GM23338 (cell line): ENCODE measurements around the gene C12orf60. TPM values are rescaled to one million over a fixed set of nuclear protein-coding genes. Genes with fewer than 3 reads are reported as not detected.

Source experiments
- ATAC-seq: fragments of 200-7000 bp; cut with Tn5 transposase; 3 replicates; pipeline ENCODE4 v1.9.1; 2020
- DNase-seq: peaks from one replicate; pipeline ENCODE4 v3.0.0-alpha.2; 2015; ENCODE audit warnings: low spot score
- H2AFZ ChIP-seq: fragments of 200-600 bp; sonication (generic); 2 replicates; pipeline ENCODE4 v1.8.0; 2016; ENCODE audit warnings: antibody characterized with exemption, mild to moderate bottlenecking, moderate library complexity
- H3F3A ChIP-seq: fragments of 200-600 bp; sonication (generic); replicated peaks from 2 replicates; pipeline ENCODE4 v1.8.0; 2017; ENCODE audit warnings: antibody characterized with exemption, mixed run types, low read depth
- H3K27ac ChIP-seq: fragments of 200-600 bp; sonication (generic); 2 replicates; pipeline ENCODE4 v1.6.1; 2016; ENCODE audit warnings: low read depth
- H3K27me3 ChIP-seq: fragments of 200-600 bp; sonication (generic); 2 replicates; pipeline ENCODE4 v1.8.0; 2016; ENCODE audit warnings: mild to moderate bottlenecking, mixed run types, moderate library complexity; ENCODE audit not compliant: insufficient read depth
- H3K36me3 ChIP-seq: fragments of 200-600 bp; sonication (generic); 2 replicates; pipeline ENCODE4 v1.8.0; 2016; ENCODE audit warnings: mild to moderate bottlenecking; ENCODE audit not compliant: insufficient read depth
- H3K4me1 ChIP-seq: fragments of 200-600 bp; sonication (generic); 2 replicates; pipeline ENCODE4 v1.8.0; 2016; ENCODE audit warnings: mild to moderate bottlenecking, moderate library complexity; ENCODE audit not compliant: insufficient read depth
- H3K4me2 ChIP-seq: fragments of 200-600 bp; sonication (generic); 2 replicates; pipeline ENCODE4 v1.7.1; 2017; ENCODE audit warnings: mixed run types
- H3K4me3 ChIP-seq: fragments of 200-600 bp; sonication (generic); 2 replicates; pipeline ENCODE4 v1.6.1; 2016; ENCODE audit warnings: mixed run types
- H3K79me2 ChIP-seq: fragments of 200-600 bp; sonication (generic); replicated peaks from 2 replicates; pipeline ENCODE4 v1.8.0; 2017; ENCODE audit warnings: mild to moderate bottlenecking; ENCODE audit not compliant: insufficient read depth
- H3K9me2 ChIP-seq: fragments of 200-600 bp; sonication (generic); 2 replicates; pipeline ENCODE4 v1.8.0; 2017; ENCODE audit not compliant: insufficient read depth
- H4K20me1 ChIP-seq: fragments of 200-600 bp; sonication (generic); replicated peaks from 2 replicates; pipeline ENCODE4 v1.8.0; 2017; ENCODE audit warnings: mild to moderate bottlenecking; ENCODE audit not compliant: insufficient read depth
- H3K27ac Mint-ChIP-seq: 2 replicates; pipeline ENCODE4 v1.8.0; 2020; ENCODE audit warnings: inconsistent platforms, mild to moderate bottlenecking, moderate library complexity, mixed read lengths
- H3K27me3 Mint-ChIP-seq: 3 replicates; pipeline ENCODE4 v1.8.0; 2022; ENCODE audit warnings: low read depth, mild to moderate bottlenecking, moderate library complexity, mixed read lengths, inconsistent platforms; ENCODE audit not compliant: insufficient read depth, poor library complexity
- H3K36me3 Mint-ChIP-seq: 3 replicates; pipeline ENCODE4 v1.8.0; 2021; ENCODE audit warnings: low read depth, mild to moderate bottlenecking, inconsistent platforms, moderate library complexity, mixed read lengths
- H3K4me1 Mint-ChIP-seq: 3 replicates; pipeline ENCODE4 v1.8.0; 2020; ENCODE audit warnings: mild to moderate bottlenecking, inconsistent platforms, mixed read lengths
- H3K4me3 Mint-ChIP-seq: 3 replicates; pipeline ENCODE4 v1.8.0; 2021; ENCODE audit warnings: moderate library complexity, mild to moderate bottlenecking, inconsistent platforms, mixed read lengths
- H3K9me3 Mint-ChIP-seq: 3 replicates; pipeline ENCODE4 v1.8.0; 2020; ENCODE audit warnings: moderate library complexity, mild to moderate bottlenecking, inconsistent platforms, mixed read lengths
- CREB1 ChIP-seq: fragments of 250-450 bp; sonication (Bioruptor Pico); IDR thresholded peaks from 2 replicates; pipeline ENCODE4 v1.5.0; 2020; ENCODE audit warnings: low read depth, mild to moderate bottlenecking, moderate library complexity
- EZH2 ChIP-seq: fragments of 200-600 bp; sonication (generic); IDR thresholded peaks from one replicate; pipeline ENCODE4 v1.8.0; 2017; ENCODE audit warnings: antibody characterized with exemption, mild to moderate bottlenecking, low read depth; ENCODE audit not compliant: unreplicated experiment
- EZH2phosphoT487 ChIP-seq: fragments of 200-600 bp; sonication (generic); IDR thresholded peaks from one replicate; pipeline ENCODE4 v1.8.1; 2018; ENCODE audit warnings: antibody characterized with exemption; ENCODE audit not compliant: unreplicated experiment
- JUNB ChIP-seq: IDR thresholded peaks from one replicate; pipeline ENCODE4 v1.6.1; 2016; ENCODE audit warnings: antibody characterized with exemption; ENCODE audit not compliant: unreplicated experiment
- NANOG ChIP-seq: IDR thresholded peaks from 2 replicates; pipeline ENCODE4 v1.6.1; 2016; ENCODE audit warnings: antibody characterized with exemption, borderline replicate concordance
- POLR2AphosphoS5 ChIP-seq: IDR thresholded peaks from 2 replicates; pipeline ENCODE4 v1.6.1; 2016; ENCODE audit warnings: antibody characterized with exemption, low read depth
- REST ChIP-seq: IDR thresholded peaks from one replicate; pipeline ENCODE4 v1.6.1; 2018; ENCODE audit warnings: antibody characterized with exemption; ENCODE audit not compliant: unreplicated experiment
- STAT1 ChIP-seq: IDR thresholded peaks from one replicate; pipeline ENCODE4 v1.6.1; 2016; ENCODE audit warnings: antibody characterized with exemption; ENCODE audit not compliant: unreplicated experiment
- ZNF114 ChIP-seq: fragments of 250-450 bp; sonication (Bioruptor Pico); IDR thresholded peaks from 2 replicates; pipeline ENCODE4 v1.5.0; 2020; ENCODE audit warnings: mild to moderate bottlenecking, moderate library complexity
- polyA plus RNA-seq: library from polyadenylated mRNA; unstranded; fragments of >200 nt; fragmentation: Nextera tagmentation; extraction: Ambion mirVana; gene quantifications from 2 replicates; pipeline ENCODE4 v1.2.1, GENCODE V29; 2016
- total RNA-seq: library from RNA; depleted of rRNA; stranded (reverse); fragments of >200 nt; shearing (Covaris generic); gene quantifications from 2 replicates; pipeline ENCODE4 v1.2.3, GENCODE V29; 2014
- TF ChIP-seq, protein P1 (sequence below): IDR thresholded peaks from 2 replicates; pipeline ENCODE4 v1.6.1; 2016; ENCODE audit warnings: antibody characterized with exemption

C12orf60 gene
- total and polyA plus RNA-seq, 2 experiments from 2014 or later: 1.7 to 2.3 TPM

- TF ChIP-seq NANOG: no peak
- no peak for TF ChIP-seq STAT1
- TF ChIP-seq ZNF114 (CRISPR knock-in tag): no peak
- TF ChIP-seq, protein P1, sequence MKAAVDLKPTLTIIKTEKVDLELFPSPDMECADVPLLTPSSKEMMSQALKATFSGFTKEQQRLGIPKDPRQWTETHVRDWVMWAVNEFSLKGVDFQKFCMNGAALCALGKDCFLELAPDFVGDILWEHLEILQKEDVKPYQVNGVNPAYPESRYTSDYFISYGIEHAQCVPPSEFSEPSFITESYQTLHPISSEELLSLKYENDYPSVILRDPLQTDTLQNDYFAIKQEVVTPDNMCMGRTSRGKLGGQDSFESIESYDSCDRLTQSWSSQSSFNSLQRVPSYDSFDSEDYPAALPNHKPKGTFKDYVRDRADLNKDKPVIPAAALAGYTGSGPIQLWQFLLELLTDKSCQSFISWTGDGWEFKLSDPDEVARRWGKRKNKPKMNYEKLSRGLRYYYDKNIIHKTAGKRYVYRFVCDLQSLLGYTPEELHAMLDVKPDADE: no peak
- no peak for TF ChIP-seq JUNB
- no peak for TF ChIP-seq CREB1 (CRISPR knock-in tag)
- TF ChIP-seq EZH2phosphoT487: no peak
- ATAC-seq: no peak
- no peak for DNase-seq
- no peak overlapping the region for H3K4me2 ChIP-seq
- H3K4me3 Mint-ChIP-seq: no peak overlapping the region
- H3K4me1 ChIP-seq: no peaks in the 10 kb centered on the region
- H4K20me1 ChIP-seq: no peaks in the 10 kb centered on the region
- H3K27me3 ChIP-seq: no peaks in the 10 kb centered on the region
- no peaks in the 10 kb centered on the region for H3K79me2 ChIP-seq
- no peak overlapping the region for H3K4me3 ChIP-seq
- no peak overlapping the region for H3K27ac ChIP-seq
- no peak overlapping the region for H3K27ac Mint-ChIP-seq
- no peak overlapping the region for H2AFZ ChIP-seq
- H3K9me3 Mint-ChIP-seq: peaks cover 35% of the 10 kb centered on the region
- peaks cover 12% of the 10 kb centered on the region; the same call in 2 of the 3 replicates for H3K36me3 Mint-ChIP-seq
- peaks cover 5% of the 10 kb centered on the region for H3K27me3 Mint-ChIP-seq
- H3K4me1 Mint-ChIP-seq: no peaks in the 10 kb centered on the region
- no peaks in the 10 kb centered on the region for H3K9me2 ChIP-seq
- no peaks in the 10 kb centered on the region for H3K36me3 ChIP-seq
- H3F3A ChIP-seq: no peaks in the 10 kb centered on the region
Measured at GRCh38 chr12:14860490-14860889, 57.0 kb downstream of the C12orf60 start.

- H3K36me3 ChIP-seq: peaks cover 10% of the 10 kb centered on the region; the same call in 1 of the 2 replicates
- Mint-ChIP-seq H3K27ac (no peak overlapping the region), H3K4me1 (no peaks in the 10 kb centered on the region), H3K27me3 (peaks cover 3% of the 10 kb centered on the region), H3K36me3 (peaks cover 15% of the 10 kb centered on the region), H3K9me3 (peaks cover 38% of the 10 kb centered on the region), H3K4me3 (no peak overlapping the region)
- H3F3A ChIP-seq: no peaks in the 10 kb centered on the region
- H3K27ac ChIP-seq: no peak overlapping the region
- no peaks in the 10 kb centered on the region for H3K4me1 ChIP-seq
- no peak for ATAC-seq
- no peaks in the 10 kb centered on the region for H3K9me2 ChIP-seq
- H3K27me3 ChIP-seq: no peaks in the 10 kb centered on the region
- H2AFZ ChIP-seq: no peak overlapping the region
- DNase-seq: no peak
- no peaks in the 10 kb centered on the region for H3K79me2 ChIP-seq
- H3K4me2 ChIP-seq: no peak overlapping the region
- H3K4me3 ChIP-seq: no peak overlapping the region
- no peaks in the 10 kb centered on the region for H4K20me1 ChIP-seq
- TF ChIP-seq, protein P1: no peak
- TF ChIP-seq NANOG: no peak
- TF ChIP-seq POLR2AphosphoS5: no peak
- no peak for TF ChIP-seq EZH2
- TF ChIP-seq ZNF114 (CRISPR knock-in tag): no peak
- TF ChIP-seq REST: no peak
- no peak for TF ChIP-seq STAT1
- no peak for TF ChIP-seq CREB1 (CRISPR knock-in tag)
- no peak for TF ChIP-seq EZH2phosphoT487
Measured at GRCh38 chr12:14868916-14869506, 65.5 kb downstream of the C12orf60 start.
